H9 (cell line): ENCODE results near the gene ZBTB48. TPM values are rescaled to one million over a fixed set of nuclear protein-coding genes. Genes with fewer than 3 reads are reported as not detected.

Source experiments
- DNase-seq: peaks from one replicate; pipeline ENCODE4 v3.0.0-alpha.2; 2017
- H2AFZ ChIP-seq: one replicate; pipeline ENCODE4 v1.6.1; 2013; ENCODE audit warnings: mild to moderate bottlenecking, low read length, control low read depth, moderate library complexity
- H2AK5ac ChIP-seq: 2 replicates; pipeline ENCODE4 v1.6.1; 2013; ENCODE audit warnings: low read length, control low read depth, mixed read lengths; ENCODE audit not compliant: insufficient read length
- H2BK120ac ChIP-seq: one replicate; pipeline ENCODE4 v1.6.1; 2013; ENCODE audit warnings: low read depth, mild to moderate bottlenecking, low read length, control low read depth, inconsistent platforms; ENCODE audit not compliant: poor library complexity, severe bottlenecking
- H2BK12ac ChIP-seq: 2 replicates; pipeline ENCODE4 v1.6.1; 2013; ENCODE audit warnings: low read length, control low read depth, mixed read lengths, low read depth; ENCODE audit not compliant: insufficient read length
- H2BK15ac ChIP-seq: 2 replicates; pipeline ENCODE4 v1.6.1; 2013; ENCODE audit warnings: low read depth, low read length, control low read depth
- H2BK20ac ChIP-seq: one replicate; pipeline ENCODE4 v1.6.1; 2013; ENCODE audit warnings: low read depth, mild to moderate bottlenecking, low read length, control low read depth, inconsistent platforms; ENCODE audit not compliant: poor library complexity, severe bottlenecking
- H2BK5ac ChIP-seq: 2 replicates; pipeline ENCODE4 v1.6.1; 2013; ENCODE audit warnings: low read length, control low read depth, mixed read lengths; ENCODE audit not compliant: insufficient read length
- H3K14ac ChIP-seq: 2 replicates; pipeline ENCODE4 v1.6.1; 2013; ENCODE audit warnings: low read length, control low read depth; ENCODE audit not compliant: insufficient read depth
- H3K18ac ChIP-seq: 2 replicates; pipeline ENCODE4 v1.6.1; 2013; ENCODE audit warnings: low read depth, mild to moderate bottlenecking, mixed read lengths, low read length, control low read depth; ENCODE audit not compliant: insufficient read length
- H3K23ac ChIP-seq: 2 replicates; pipeline ENCODE4 v1.6.1; 2013; ENCODE audit warnings: low read length, control low read depth, mixed read lengths, low read depth; ENCODE audit not compliant: insufficient read length
- H3K23me2 ChIP-seq: 2 replicates; pipeline ENCODE4 v1.6.1; 2013; ENCODE audit warnings: low read depth, mild to moderate bottlenecking, mixed read lengths, low read length, control low read depth; ENCODE audit not compliant: insufficient read length, poor library complexity, severe bottlenecking
- H3K27ac ChIP-seq: 2 replicates; pipeline ENCODE4 v1.5.1; 2013; ENCODE audit warnings: low read length, control low read depth, mixed read lengths, low read depth; ENCODE audit not compliant: insufficient read length
- H3K27me3 ChIP-seq: 2 replicates; pipeline ENCODE4 v1.6.1; 2013; ENCODE audit warnings: low read length, control low read depth, inconsistent platforms; ENCODE audit not compliant: insufficient read depth
- H3K4ac ChIP-seq: 2 replicates; pipeline ENCODE4 v1.6.1; 2013; ENCODE audit warnings: low read depth, mild to moderate bottlenecking, control low read depth, inconsistent platforms, low read length, moderate library complexity
- H3K4me1 ChIP-seq: 2 replicates; pipeline ENCODE4 v1.6.1; 2013; ENCODE audit warnings: low read length, control low read depth, inconsistent platforms; ENCODE audit not compliant: insufficient read depth
- H3K4me2 ChIP-seq: 2 replicates; pipeline ENCODE4 v1.6.1; 2013; ENCODE audit warnings: low read length, control low read depth, mixed read lengths; ENCODE audit not compliant: insufficient read length, insufficient read depth
- H3K56ac ChIP-seq: 2 replicates; pipeline ENCODE4 v1.6.1; 2013; ENCODE audit warnings: low read depth, mild to moderate bottlenecking, mixed read lengths, low read length, control low read depth; ENCODE audit not compliant: insufficient read length
- H3K79me1 ChIP-seq: 2 replicates; pipeline ENCODE4 v1.6.1; 2013; ENCODE audit warnings: low read depth, mild to moderate bottlenecking, moderate library complexity, low read length, control low read depth, inconsistent platforms; ENCODE audit not compliant: insufficient read depth, poor library complexity, severe bottlenecking
- H3K79me2 ChIP-seq: 2 replicates; pipeline ENCODE4 v1.6.1; 2013; ENCODE audit warnings: low read length, control low read depth, inconsistent platforms; ENCODE audit not compliant: insufficient read depth
- H3K9ac ChIP-seq: 2 replicates; pipeline ENCODE4 v1.6.1; 2013; ENCODE audit warnings: low read length, control low read depth, mixed read lengths; ENCODE audit not compliant: insufficient read length; ENCODE audit errors: extremely low read depth
- H3K9me3 ChIP-seq: one replicate; pipeline ENCODE4 v1.6.1; 2013; ENCODE audit warnings: low read depth, low read length, inconsistent platforms; ENCODE audit not compliant: control insufficient read depth
- H3T11ph ChIP-seq: one replicate; pipeline ENCODE4 v1.6.1; 2013; ENCODE audit warnings: mild to moderate bottlenecking, low read length, control low read depth, inconsistent platforms
- H4K20me1 ChIP-seq: one replicate; pipeline ENCODE4 v1.6.1; 2013; ENCODE audit not compliant: control insufficient read depth, insufficient read length, insufficient read depth
- H4K5ac ChIP-seq: 2 replicates; pipeline ENCODE4 v1.6.1; 2013; ENCODE audit warnings: low read depth, mild to moderate bottlenecking, mixed read lengths, low read length, control low read depth; ENCODE audit not compliant: insufficient read length
- H4K8ac ChIP-seq: replicated peaks from 2 replicates; pipeline ENCODE4 v1.6.1; 2013; ENCODE audit warnings: low read length, control low read depth, mixed read lengths, low read depth; ENCODE audit not compliant: insufficient read length
- H4K91ac ChIP-seq: 2 replicates; pipeline ENCODE4 v1.6.1; 2013; ENCODE audit warnings: low read depth, mild to moderate bottlenecking, moderate library complexity, mixed read lengths, low read length, control low read depth; ENCODE audit not compliant: insufficient read length
- H3K27ac Mint-ChIP-seq, 3 experiments: 2 replicates in 2 of 3; 3 replicates in 1 of 3; pipeline ENCODE4 v1.8.0; 2020 to 2021; ENCODE audit warnings: mixed read lengths in 3 of 3, mild to moderate bottlenecking in 1 of 3, moderate library complexity in 1 of 3
- H3K27me3 Mint-ChIP-seq: 2 replicates; pipeline ENCODE4 v1.8.0; 2021; ENCODE audit warnings: low read depth, mild to moderate bottlenecking, moderate library complexity, mixed read lengths
- H3K36me3 Mint-ChIP-seq, 3 experiments: 2 replicates in 2 of 3; 3 replicates in 1 of 3; pipeline ENCODE4 v1.8.0; 2020 to 2021; ENCODE audit warnings: low read depth in 3 of 3, mixed read lengths in 3 of 3; ENCODE audit not compliant: insufficient read depth in 1 of 3
- H3K4me1 Mint-ChIP-seq, 2 experiments: 2 replicates each; pipeline ENCODE4 v1.8.0; 2020; ENCODE audit warnings: mixed read lengths in 2 of 2
- H3K4me3 Mint-ChIP-seq, 2 experiments: 2 replicates in 1 of 2; 3 replicates in 1 of 2; pipeline ENCODE4 v1.8.0; 2020 to 2021; ENCODE audit warnings: mild to moderate bottlenecking in 2 of 2, mixed read lengths in 2 of 2, moderate library complexity in 1 of 2
- H3K9me3 Mint-ChIP-seq, 2 experiments: 2 replicates in 1 of 2; 3 replicates in 1 of 2; pipeline ENCODE4 v1.8.0; 2020; ENCODE audit warnings: mild to moderate bottlenecking in 2 of 2, mixed read lengths in 2 of 2, moderate library complexity in 1 of 2
- CTCF ChIP-seq: fragments of 200-600 bp; sonication (generic); conservative IDR thresholded peaks from 3 replicates; pipeline ENCODE4 v1.8.0; 2021; ENCODE audit warnings: antibody characterized with exemption, mild to moderate bottlenecking
- WGBS: extraction: QIAGEN DNeasy Blood & Tissue Kit; methylation state at CpG from one replicate; pipeline ENCODE4 v1.1.7; 2013; ENCODE audit warnings: missing lambda C conversion rate, low lambda C conversion rate, mixed read lengths; ENCODE audit not compliant: insufficient read length; ENCODE audit errors: extremely low coverage; 5-methylcytosine and 5-hydroxymethylcytosine counted together
- total RNA-seq: library from RNA; stranded (reverse); gene quantifications from 2 replicates; pipeline ENCODE4 v1.2.1, GENCODE V29; 2021

ZBTB48 gene
- total RNA-seq, 1 experiment from 2014 or later = 33.2 TPM

GRCh38 chr1:6638226-6638625 is 58.4 kb downstream of the ZBTB48 start:
- Mint-ChIP-seq H3K9me3 (no peaks in the 10 kb centered on the region), H3K36me3 (peaks cover 38 to 92% (median 89%) of the 10 kb centered on the region in 3 experiments), H3K4me1 (no peaks in the 10 kb centered on the region), H3K4me3 (no peak overlapping the region), H3K27me3 (no peaks in the 10 kb centered on the region; the same call in 1 of the 2 replicates), H3K27ac (no peak overlapping the region)
- H3K79me2 ChIP-seq = no peaks in the 10 kb centered on the region
- H4K8ac ChIP-seq = no peak overlapping the region
- no peak for DNase-seq
- no peak for TF ChIP-seq CTCF
- H4K91ac ChIP-seq = no peak overlapping the region
- no peaks in the 10 kb centered on the region for H4K20me1 ChIP-seq
- WGBS = no CpG with 5 or more reads among the region's 18 CpGs
- H3K9ac ChIP-seq = no peak overlapping the region
- no peak overlapping the region for H2BK5ac ChIP-seq
- H3K27ac ChIP-seq = no peak overlapping the region
- H2AFZ ChIP-seq = no peak overlapping the region
- H2BK120ac ChIP-seq = no peak overlapping the region
- H3K23ac ChIP-seq = no peak overlapping the region
- no peak overlapping the region for H3K4me2 ChIP-seq
- H3K4me1 ChIP-seq = no peaks in the 10 kb centered on the region
- H3K56ac ChIP-seq = no peak overlapping the region
- H3K18ac ChIP-seq = no peak overlapping the region
- no peak overlapping the region for H4K5ac ChIP-seq
- no peaks in the 10 kb centered on the region for H3K79me1 ChIP-seq
- H3K9me3 ChIP-seq = no peaks in the 10 kb centered on the region
- no peak overlapping the region for H2BK12ac ChIP-seq
- H3T11ph ChIP-seq = no peak overlapping the region
- no peaks in the 10 kb centered on the region for H3K23me2 ChIP-seq
- no peak overlapping the region for H2BK15ac ChIP-seq
- no peak overlapping the region for H3K4ac ChIP-seq
- no peak overlapping the region for H3K14ac ChIP-seq
- H3K27me3 ChIP-seq = no peaks in the 10 kb centered on the region
- no peak overlapping the region for H2AK5ac ChIP-seq
- no peak overlapping the region for H2BK20ac ChIP-seq

Other genes with a start within 250 kb of the ZBTB48 start
- 85.2 and 87.4 TPM in 2 replicates for gene ACOT7, start 186.2 kb upstream of the ZBTB48 start, total RNA-seq
- gene HES2, start 160.1 kb upstream of the ZBTB48 start, total RNA-seq = 0.81 and 1.2 TPM in 2 replicates
- 53.1 and 59.3 TPM in 2 replicates for gene ESPN, start 155.2 kb upstream of the ZBTB48 start, total RNA-seq
- gene TNFRSF25, start 113.8 kb upstream of the ZBTB48 start, total RNA-seq = 18.3 and 19.4 TPM in 2 replicates
- gene PLEKHG5, start 88.3 kb upstream of the ZBTB48 start, total RNA-seq = 20.7 and 22.3 TPM in 2 replicates
- 49.4 and 50.4 TPM in 2 replicates for gene NOL9, start 25.5 kb upstream of the ZBTB48 start, total RNA-seq
- not detected in 2 replicates for gene TAS1R1, start 24.7 kb upstream of the ZBTB48 start, total RNA-seq
- gene KLHL21, start 22.9 kb downstream of the ZBTB48 start, total RNA-seq = 31.9 and 32.7 TPM in 2 replicates
- gene PHF13, start 33.7 kb downstream of the ZBTB48 start, total RNA-seq = 55.8 and 56.4 TPM in 2 replicates
- gene THAP3, start 44.9 kb downstream of the ZBTB48 start, total RNA-seq = 14.0 and 15.3 TPM in 2 replicates
- gene DNAJC11, start 121.8 kb downstream of the ZBTB48 start, total RNA-seq = 88.5 and 91.8 TPM in 2 replicates
- gene CAMTA1, start 205.5 kb downstream of the ZBTB48 start, total RNA-seq = 115 and 116 TPM in 2 replicates